Kidney glomerular epithelial cell (primary cell): ENCODE data around the gene ETFDH.
"Not testable (repeated sequence)": the region's sequence is repeated elsewhere in the genome, so short reads cannot be mapped to it uniquely, and the experiment has no call there.

Experiments
- DNase-seq: peaks from one replicate; lab custom pipeline; 2025; lab: John Stamatoyannopoulos, UW

ETFDH gene

GRCh38 chr4:158754385-158755180, 82.5 kb downstream of the ETFDH start:
- DNase-seq, result no peak

- not testable (repeated sequence) for DNase-seq
These were observed 83.7 kb downstream of the ETFDH start for GRCh38 chr4:158755819-158756218.

GRCh38 chr4:158756588-158756987, 84.5 kb downstream of the ETFDH start:
- DNase-seq, result no peak

- DNase-seq, result no peak
These were observed 86.0 kb downstream of the ETFDH start for GRCh38 chr4:158758142-158758541.

- no peak for DNase-seq
These were observed 86.6 kb downstream of the ETFDH start for GRCh38 chr4:158758703-158759102.
